ENCODE results near the gene E2F7. TPM values are rescaled to one million over a fixed set of nuclear protein-coding genes. Genes with fewer than 3 reads are reported as not detected.

The E2F7 gene
- total and polyA plus RNA-seq, 2 of the 8 experiments (the other 6 are each of a cell fraction or from before 2014, with no cell fraction given) = 8.8 to 18.5 TPM

DNA sequence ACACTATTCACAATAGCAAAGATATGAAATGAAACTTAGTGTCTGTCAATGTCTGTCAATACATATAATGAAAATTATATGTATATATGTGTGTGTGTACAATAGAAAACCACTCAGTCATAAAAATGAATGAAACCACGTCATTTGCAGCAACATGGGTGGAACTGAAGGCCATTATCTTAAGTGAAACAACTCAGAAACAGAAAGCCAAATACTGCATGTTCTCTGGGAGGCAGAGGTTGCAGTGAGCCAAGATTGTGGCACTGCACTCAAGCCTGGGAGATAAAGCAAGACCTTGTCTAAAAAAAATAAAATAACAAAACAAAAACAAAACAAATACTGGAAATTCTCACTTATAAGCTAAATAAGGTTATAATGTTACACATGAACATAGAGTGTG, 16.7 kb upstream of the E2F7 start (continued):
- TF ChIP-seq, protein P1, sequence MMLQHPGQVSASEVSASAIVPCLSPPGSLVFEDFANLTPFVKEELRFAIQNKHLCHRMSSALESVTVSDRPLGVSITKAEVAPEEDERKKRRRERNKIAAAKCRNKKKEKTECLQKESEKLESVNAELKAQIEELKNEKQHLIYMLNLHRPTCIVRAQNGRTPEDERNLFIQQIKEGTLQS (IDR thresholded peaks at IDR 0.05; ENCODE audit: insufficient read depth, low read depth, low read length) = no peak
- TF ChIP-seq SIRT6 (IDR thresholded peaks at IDR 0.05; ENCODE audit: low read length) = no peak

Data from H1 (cell line).